Fibroblast of the aortic adventitia (primary cell): ENCODE data around the gene WDR20. TPM values are rescaled to one million over a fixed set of nuclear protein-coding genes. Genes with fewer than 3 reads are reported as not detected.

Experiments
- DNase-seq: peaks from one replicate; pipeline ENCODE4 v3.0.0-alpha.2; 2010; ENCODE audit warnings: low read depth
- H3K4me3 ChIP-seq: 2 replicates; pipeline ENCODE4 v1.5.1; 2011; ENCODE audit warnings: low read depth, mild to moderate bottlenecking, control low read depth, low read length, moderate library complexity
- CTCF ChIP-seq: IDR thresholded peaks from 2 replicates; pipeline ENCODE4 v1.5.1; 2011; ENCODE audit warnings: mild to moderate bottlenecking, low read length, control low read depth, inconsistent platforms; ENCODE audit not compliant: insufficient read depth
- total RNA-seq: library from RNA; depleted of rRNA; stranded (reverse); fragments of >200 nt; gene quantifications from 2 replicates; pipeline ENCODE4 v1.2.3, GENCODE V29; 2012; ENCODE audit warnings: low replicate concordance

Gene WDR20
- total RNA-seq, 1 donor = 14.6 TPM

GRCh38 chr14:102200690-102201352 lies 61.1 kb downstream of the WDR20 start:
- H3K4me3 ChIP-seq = no peak overlapping the region
- TF ChIP-seq CTCF = no peak
- DNase-seq = no peak

GRCh38 chr14:102201353-102201738 lies 61.6 kb downstream of the WDR20 start:
- H3K4me3 ChIP-seq = no peak overlapping the region
- TF ChIP-seq CTCF = no peak

GRCh38 chr14:102201776-102202175 lies 62.1 kb downstream of the WDR20 start:
- no peak for TF ChIP-seq CTCF
- no peak overlapping the region for H3K4me3 ChIP-seq

More at GRCh38 chr14:102201353-102201738, 61.6 kb downstream of the WDR20 start:
- no peak for DNase-seq

GRCh38 chr14:102202944-102203343 lies 63.2 kb downstream of the WDR20 start:
- no peak for DNase-seq
- TF ChIP-seq CTCF = no peak
- no peak overlapping the region for H3K4me3 ChIP-seq

More at GRCh38 chr14:102201776-102202175, 62.1 kb downstream of the WDR20 start:
- DNase-seq = no peak

- DNase-seq = no peak
- H3K4me3 ChIP-seq = no peak overlapping the region
- TF ChIP-seq CTCF = no peak
These were observed 63.7 kb downstream of the WDR20 start for GRCh38 chr14:102203382-102203781.

- no peak for TF ChIP-seq CTCF
- H3K4me3 ChIP-seq = no peak overlapping the region
- DNase-seq = no peak
These were observed 65.9 kb downstream of the WDR20 start for GRCh38 chr14:102205560-102205959.

- no peak for TF ChIP-seq CTCF
- H3K4me3 ChIP-seq = no peak overlapping the region
- DNase-seq = no peak
These were observed 67.2 kb downstream of the WDR20 start for GRCh38 chr14:102206918-102207317.
